Fibroblast of the conjunctiva (primary cell): ENCODE data around the gene IRGQ.
"Not testable (repeated sequence)": the region's sequence is repeated elsewhere in the genome, so short reads cannot be mapped to it uniquely, and the experiment has no call there.

ENCODE experiments used
- DNase-seq: peaks from one replicate; pipeline ENCODE4 v3.0.0-alpha.2; 2010; ENCODE audit warnings: low read depth

IRGQ gene

GRCh38 chr19:43623889-43624670 is 28.1 kb upstream of the IRGQ start:
- no peak for DNase-seq

DNA sequence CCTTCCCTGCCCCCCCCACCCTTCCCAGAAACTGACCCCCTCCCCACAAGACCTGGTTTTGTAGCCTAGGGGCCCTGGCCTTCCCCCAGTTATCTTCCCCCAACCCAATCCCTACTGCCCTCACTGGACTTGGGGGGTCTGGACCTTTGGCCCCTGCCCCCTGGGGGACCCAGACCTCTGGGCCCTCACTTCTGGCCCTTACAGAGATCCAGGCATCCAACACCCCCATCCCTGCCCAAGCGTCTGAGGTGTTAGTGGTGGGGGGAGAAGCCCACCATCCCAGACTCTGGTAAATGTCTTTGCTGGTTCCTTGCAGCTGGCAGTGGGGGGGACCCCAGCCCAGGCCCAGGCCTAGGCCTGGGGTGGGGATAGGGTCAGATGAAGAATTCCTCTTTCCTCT is 27.0 kb upstream of the IRGQ start:
- no peak for DNase-seq

DNA sequence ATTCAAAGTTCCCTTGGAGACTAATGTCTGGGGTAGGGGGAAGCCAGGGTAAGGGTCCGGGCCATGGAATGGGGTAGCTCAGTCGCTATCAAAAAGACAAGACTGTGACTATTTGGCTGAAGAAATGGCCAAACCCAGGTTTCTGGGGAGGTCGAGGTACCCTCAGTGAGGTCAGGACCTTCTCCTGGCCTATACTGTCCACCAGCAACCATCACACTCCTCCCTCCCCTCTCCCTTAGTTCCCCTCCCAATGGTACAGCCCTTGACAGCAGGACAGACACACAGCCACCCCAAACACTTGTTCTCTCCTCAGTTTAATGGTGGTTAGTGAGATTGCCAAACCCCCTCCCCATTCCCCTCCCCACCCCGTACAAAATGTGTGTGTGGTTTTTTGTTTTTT is 26.1 kb upstream of the IRGQ start:
- no peak for DNase-seq

DNA sequence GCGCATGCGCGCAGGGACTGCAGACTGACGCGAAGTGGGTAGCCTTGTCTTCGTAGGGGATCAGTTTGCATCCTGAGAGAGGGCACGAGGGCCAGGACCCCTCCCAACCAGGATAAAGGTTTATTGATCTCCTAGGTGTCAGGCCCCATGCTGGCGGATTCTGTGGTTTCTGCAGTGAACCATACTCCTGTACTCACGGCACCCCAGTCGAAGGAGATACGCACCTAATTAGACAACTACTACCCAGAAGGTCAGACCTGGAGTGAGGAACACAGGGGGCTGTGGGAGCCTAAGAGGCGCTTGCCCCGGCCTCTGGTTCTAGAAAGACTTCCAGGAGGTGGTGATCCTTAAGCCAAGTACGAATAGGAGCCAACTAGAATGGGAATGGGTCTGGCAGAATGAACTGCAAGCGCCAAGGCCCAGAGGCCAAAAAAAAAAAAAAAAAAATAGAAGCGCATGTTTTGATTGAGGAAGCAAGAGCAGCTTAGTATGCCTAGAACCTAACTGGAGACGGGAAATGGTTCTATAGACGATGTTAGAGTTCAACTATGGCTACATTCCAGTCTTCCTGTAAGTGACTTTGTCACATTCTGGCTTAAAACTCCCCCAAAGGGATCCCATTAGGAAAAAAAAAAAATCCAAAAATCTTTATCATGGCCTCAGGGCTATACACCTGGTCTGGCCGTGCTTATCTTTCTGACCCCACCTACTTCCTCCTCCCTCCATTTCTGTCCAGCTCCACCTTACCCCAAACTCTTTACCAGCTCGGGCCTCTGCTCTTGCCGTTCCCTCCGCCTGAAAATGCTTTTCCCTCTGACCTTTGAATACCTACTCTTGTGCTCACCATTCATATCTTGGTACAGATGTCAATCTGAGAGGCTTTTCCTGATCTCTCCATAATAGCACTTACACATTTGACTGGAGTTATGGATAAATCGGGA is 24.4 kb upstream of the IRGQ start:
- DNase-seq = no peak

DNA sequence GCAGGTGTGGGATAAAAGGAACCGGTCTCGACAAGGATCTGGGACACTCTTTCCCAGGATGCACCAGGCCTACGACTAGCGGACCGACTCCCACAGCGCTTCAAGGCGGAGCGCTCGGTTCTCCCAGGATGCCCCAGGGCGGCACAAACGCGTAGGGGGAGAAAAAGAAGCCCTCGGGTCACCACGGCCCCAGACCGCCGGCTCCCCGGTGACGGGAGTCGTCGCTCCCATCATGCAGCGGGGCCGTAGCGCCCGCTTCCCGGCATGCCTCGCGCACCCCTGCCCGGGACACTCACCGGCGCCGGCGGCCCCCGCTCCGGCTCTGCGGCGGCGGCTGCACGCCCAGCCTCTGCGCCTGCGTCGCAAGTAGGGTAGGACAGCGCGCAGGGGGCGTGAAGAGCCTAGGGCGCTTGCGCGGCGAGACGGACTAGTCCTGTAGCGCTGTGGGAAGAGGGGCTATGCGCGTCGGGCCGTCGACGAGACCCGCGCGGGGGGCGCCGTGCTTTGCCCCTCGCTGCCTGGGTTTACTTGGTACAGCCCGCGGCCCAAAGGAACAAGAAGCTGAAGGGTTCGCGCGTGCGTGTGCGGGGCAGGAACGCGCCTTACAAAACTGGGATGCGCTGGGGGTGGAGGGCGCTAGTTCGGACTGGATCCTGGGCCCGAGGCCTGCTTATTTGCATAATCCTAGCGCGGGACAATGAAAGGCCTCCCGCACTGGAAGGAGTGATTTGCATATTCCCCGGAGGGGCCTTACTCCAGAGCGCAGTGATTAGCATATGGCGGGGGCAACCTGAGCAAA is 23.5 kb upstream of the IRGQ start, which contains the start of gene ZNF428:
ZNF428 (minus strand) TSS at position 368 of the 799 bp plus-strand sequence. CDS start 5,325 bp downstream, outside the sequence.
- peak; percentile 78 for DNase-seq

DNA sequence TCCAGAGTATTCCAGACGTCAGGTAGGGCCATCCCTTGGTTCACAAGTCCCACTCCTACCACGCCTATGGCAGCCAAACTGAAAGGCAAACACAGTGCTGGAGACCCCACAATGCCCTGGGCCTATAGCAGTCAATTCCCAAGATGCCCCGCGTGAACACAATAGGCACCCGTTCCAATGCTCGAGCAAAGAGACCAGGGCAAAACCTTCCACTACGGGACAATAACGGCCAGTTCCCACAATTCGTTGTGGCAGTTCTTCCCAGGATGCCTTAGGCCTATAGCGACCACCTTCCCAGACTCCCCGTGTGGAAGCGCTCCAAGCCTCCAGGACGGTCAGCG is 23.0 kb upstream of the IRGQ start:
- no peak for DNase-seq

- DNase-seq = no peak
Measured at GRCh38 chr19:43616954-43617353, 21.0 kb upstream of the IRGQ start.

DNA sequence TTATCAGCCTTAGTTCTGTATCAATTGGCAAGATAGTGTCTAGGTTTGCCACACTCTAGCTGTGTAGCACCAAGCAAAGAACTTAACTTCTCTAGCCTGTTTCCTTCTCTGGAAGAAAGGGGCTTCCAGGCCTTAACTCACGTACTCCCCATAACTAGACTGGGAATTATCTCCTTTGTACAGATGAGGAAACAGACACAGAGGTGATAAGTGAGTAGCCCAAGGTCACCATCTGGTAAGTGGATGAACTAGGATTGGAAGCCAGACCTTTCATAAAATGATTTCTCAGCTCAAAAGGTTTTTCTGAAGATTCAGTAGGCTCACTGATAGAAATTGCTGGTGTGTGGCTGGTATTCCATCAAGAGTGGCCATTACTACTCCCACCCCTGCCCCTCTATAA is 20.4 kb upstream of the IRGQ start:
- no peak for DNase-seq

DNA sequence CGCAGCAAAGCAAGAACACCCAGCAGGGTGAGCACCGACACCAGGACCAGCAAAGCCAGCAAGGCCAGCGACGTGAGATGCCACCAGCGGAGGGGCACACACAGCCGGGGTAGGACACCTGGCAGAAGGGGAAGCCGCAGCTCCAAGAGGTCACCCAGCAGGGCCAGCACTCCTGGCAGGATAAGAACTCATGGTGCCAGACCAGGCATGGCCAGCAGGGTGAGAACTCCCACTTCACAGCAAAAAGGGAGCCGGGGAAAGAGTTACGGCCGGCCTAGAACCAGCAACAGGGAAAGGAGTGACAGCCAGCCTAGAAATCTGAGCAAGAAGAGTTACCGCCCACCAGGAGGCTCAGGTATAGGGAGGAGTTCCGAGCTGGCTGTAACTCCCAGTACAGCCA is 16.4 kb upstream of the IRGQ start:
- no peak for DNase-seq

DNA sequence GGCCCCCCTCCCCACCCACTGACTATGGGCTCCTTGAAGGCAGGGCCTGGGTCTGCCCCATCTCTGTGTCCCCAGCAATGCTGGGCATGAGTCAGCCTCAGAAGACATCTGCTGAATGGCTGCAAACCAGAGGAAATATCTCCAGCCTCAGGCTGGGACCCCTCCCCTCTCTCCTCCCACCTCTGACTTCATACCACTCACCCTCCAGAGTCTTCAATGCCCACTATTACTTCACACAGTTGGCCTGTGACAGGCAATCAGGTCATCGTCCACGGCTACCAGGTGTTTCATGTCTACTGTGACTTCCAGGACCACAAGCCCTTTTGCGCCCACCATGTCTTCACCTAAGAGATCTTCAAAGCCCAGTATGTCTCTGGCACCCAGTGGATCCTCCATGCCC is 15.9 kb upstream of the IRGQ start, which contains the start of gene SRRM5:
SRRM5 (plus strand) TSS at position 301 of the 400 bp plus-strand sequence; CDS start at position 335, 34 bp downstream.
- no peak for DNase-seq

- DNase-seq = no peak
Measured at GRCh38 chr19:43610493-43610892, 14.6 kb upstream of the IRGQ start.

DNA sequence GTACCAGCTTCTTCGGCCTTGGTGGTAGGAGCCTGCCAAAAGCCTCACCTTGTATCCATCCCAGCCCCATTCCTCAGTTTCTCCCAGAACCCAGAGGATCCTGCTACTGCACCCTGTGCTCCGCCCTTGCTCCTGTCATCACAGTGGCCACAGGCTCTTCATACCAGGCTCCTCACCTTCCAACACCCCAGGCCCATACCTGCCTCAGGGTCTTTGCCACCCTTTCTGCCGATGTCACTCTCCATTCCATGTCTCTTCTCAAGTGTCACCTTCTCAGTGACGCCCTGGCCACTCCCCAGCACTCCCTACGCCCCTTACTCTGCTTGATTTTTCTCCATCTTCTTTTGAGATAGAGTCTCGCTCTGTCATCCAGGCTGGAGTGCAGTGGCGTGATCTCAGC is 13.9 kb upstream of the IRGQ start:
- DNase-seq = no peak

DNA sequence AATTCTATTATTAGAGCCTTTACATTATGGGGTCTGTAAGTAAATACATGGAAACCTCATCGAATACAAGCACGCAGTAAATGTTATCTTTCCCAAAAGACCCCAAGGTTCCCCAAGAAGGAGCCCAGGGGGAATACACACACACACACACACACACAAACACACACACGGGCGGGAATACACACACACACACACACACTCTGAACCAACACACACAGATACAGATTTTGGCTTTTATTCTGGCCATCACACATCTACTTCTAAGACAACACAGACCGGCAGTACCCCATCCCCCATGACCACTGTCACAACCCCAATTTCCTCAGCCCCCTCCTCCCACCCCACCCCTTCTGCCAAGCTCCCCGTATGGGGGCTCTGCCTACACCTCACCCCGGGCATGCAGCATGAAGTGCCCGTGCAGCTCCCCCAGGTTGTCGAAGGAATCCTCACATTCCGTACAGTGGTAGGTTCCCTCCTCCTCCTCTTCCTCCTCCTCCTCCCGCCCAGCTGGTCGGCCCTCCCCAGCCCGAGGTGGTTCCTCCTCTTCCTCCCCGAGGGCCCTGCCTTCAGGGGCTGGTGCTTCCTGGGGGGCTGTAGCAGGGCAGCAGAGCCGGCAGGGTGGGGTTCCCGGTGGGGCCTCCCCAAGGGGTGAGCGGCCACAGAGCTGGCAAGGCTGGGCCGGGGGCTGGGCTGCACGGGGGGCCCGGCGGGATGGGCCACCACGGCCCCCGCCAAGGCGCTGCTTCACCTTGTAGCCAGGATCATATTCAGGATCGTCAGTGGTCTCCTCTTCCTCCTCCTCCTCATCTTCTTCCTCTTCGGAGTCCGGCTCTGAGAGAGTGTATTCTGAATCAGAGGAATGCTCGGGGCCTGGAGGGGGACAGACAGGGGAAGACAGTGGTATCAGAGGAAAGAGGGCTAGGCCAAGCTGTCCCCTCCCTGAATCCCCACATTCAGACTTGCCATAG is 11.6 kb upstream of the IRGQ start:
- DNase-seq = no peak

GRCh38 chr19:43606569-43607229 is 10.8 kb upstream of the IRGQ start:
- no peak for DNase-seq

GRCh38 chr19:43605875-43606568 is 10.1 kb upstream of the IRGQ start:
- no peak for DNase-seq

GRCh38 chr19:43600326-43600725 is 4.4 kb upstream of the IRGQ start:
- not testable (repeated sequence) for DNase-seq

DNA sequence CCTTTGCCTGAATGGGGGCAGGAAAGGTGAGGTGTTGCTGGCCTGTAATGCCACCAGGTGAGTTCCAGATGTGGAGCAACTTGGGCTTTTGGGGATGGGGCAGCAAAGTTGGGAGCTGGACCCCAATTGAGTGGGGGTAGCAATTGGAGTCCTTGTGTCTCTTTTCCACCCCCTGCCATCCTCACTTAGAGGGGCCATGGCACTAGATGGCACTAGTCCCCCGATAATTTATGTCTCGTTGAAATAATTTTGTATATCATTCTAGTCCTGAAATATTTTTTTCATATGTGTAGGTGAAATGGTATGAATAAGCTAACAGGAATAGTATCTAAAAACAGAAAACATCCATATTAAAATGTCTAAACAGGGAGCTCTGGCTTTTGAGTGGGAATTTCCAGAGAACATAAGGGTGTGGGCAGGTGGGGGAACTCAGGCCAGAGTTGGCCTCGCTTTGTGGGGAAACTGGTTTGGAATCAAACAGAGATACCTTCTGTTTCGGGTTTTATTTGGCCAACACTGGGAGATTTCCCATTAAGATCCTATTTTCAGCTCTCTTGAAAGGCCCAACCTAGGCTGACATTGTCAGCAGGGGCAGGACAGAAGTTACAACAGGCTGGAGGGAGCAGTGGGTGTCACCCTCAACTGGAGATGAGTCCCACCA is 3.8 kb upstream of the IRGQ start:
- no peak for DNase-seq

DNA sequence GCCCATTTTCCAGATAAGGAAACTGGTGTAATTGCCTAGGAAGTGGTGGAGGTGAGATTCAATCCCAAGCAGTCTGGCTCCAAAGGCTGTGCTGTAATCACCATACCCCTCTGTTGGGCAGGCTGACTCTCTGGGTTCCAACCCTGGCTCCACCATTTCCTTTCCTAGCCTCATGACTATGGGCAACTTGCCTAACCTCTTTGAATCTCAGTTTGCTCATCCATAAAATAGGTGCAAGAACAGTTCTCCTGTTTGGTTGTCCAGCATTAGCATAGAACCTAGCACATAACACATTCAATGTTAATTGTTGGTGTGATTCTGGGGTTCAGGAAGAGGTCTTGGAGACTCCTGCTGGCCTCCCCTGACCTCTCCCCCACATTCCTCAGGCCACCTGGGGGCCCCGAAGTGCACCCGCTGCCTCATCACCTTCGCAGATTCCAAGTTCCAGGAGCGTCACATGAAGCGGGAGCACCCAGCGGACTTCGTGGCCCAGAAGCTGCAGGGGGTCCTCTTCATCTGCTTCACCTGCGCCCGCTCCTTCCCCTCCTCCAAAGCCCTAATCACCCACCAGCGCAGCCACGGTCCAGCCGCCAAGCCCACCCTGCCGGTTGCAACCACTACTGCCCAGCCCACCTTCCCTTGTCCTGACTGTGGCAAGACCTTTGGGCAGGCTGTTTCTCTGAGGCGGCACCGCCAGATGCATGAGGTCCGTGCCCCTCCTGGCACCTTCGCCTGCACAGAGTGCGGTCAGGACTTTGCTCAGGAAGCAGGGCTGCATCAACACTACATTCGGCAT is 2.7 kb upstream of the IRGQ start:
- DNase-seq = no peak
